Cerebellar nuclear complex (tissue), 1 donor: ENCODE measurements around the gene IRF8.
"Not testable (repeated sequence)": the region's sequence is repeated elsewhere in the genome, so short reads cannot be mapped to it uniquely, and the experiment has no call there.

Experiments used
- DNase-seq, 2 experiments: peaks; one replicate each; lab custom pipeline; 2025; lab: John Stamatoyannopoulos, UW

IRF8 gene

GRCh38 chr16:85869206-85869605 lies 29.8 kb upstream of the IRF8 start:
- no peak for DNase-seq

GRCh38 chr16:85869785-85870558 lies 29.0 kb upstream of the IRF8 start:
- DNase-seq = no peak

GRCh38 chr16:85871756-85872155 lies 27.2 kb upstream of the IRF8 start:
- no peak for DNase-seq

- DNase-seq = no peak
Measured at GRCh38 chr16:85872734-85873133, 26.2 kb upstream of the IRF8 start.

GRCh38 chr16:85873153-85873552 lies 25.8 kb upstream of the IRF8 start:
- no peak for DNase-seq

- not testable (repeated sequence) for DNase-seq
Measured at GRCh38 chr16:85874031-85874430, 24.9 kb upstream of the IRF8 start.

GRCh38 chr16:85878407-85878806 lies 20.6 kb upstream of the IRF8 start:
- DNase-seq = no peak

- no peak for DNase-seq
Measured at GRCh38 chr16:85878875-85879274, 20.1 kb upstream of the IRF8 start.

- DNase-seq = no peak
Measured at GRCh38 chr16:85879549-85879948, 19.4 kb upstream of the IRF8 start.

- no peak for DNase-seq
Measured at GRCh38 chr16:85879975-85880831, 18.8 kb upstream of the IRF8 start.

- no peak for DNase-seq
Measured at GRCh38 chr16:85880861-85881260, 18.1 kb upstream of the IRF8 start.

- no peak for DNase-seq
Measured at GRCh38 chr16:85881436-85881835, 17.5 kb upstream of the IRF8 start.

- DNase-seq = no peak
Measured at GRCh38 chr16:85882181-85882810, 16.7 kb upstream of the IRF8 start.

- no peak for DNase-seq
Measured at GRCh38 chr16:85883813-85884212, 15.1 kb upstream of the IRF8 start.

- DNase-seq = no peak
Measured at GRCh38 chr16:85884808-85885463, 14.0 kb upstream of the IRF8 start.

- DNase-seq = no peak
Measured at GRCh38 chr16:85885537-85885936, 13.4 kb upstream of the IRF8 start.

- DNase-seq = no peak
Measured at GRCh38 chr16:85888405-85889331, 10.3 kb upstream of the IRF8 start.

- DNase-seq = no peak
Measured at GRCh38 chr16:85891033-85891775, 7.8 kb upstream of the IRF8 start.

GRCh38 chr16:85891776-85892166 lies 7.2 kb upstream of the IRF8 start:
- DNase-seq = no peak

GRCh38 chr16:85892760-85893159 lies 6.2 kb upstream of the IRF8 start:
- no peak for DNase-seq
